Cortex of kidney (tissue), 1 donor: ENCODE measurements around the gene RAB17.

Experiments used
- DNase-seq: peaks from one replicate; lab custom pipeline; 2025; lab: John Stamatoyannopoulos, UW

Gene RAB17, protein sequence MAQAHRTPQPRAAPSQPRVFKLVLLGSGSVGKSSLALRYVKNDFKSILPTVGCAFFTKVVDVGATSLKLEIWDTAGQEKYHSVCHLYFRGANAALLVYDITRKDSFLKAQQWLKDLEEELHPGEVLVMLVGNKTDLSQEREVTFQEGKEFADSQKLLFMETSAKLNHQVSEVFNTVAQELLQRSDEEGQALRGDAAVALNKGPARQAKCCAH

DNA sequence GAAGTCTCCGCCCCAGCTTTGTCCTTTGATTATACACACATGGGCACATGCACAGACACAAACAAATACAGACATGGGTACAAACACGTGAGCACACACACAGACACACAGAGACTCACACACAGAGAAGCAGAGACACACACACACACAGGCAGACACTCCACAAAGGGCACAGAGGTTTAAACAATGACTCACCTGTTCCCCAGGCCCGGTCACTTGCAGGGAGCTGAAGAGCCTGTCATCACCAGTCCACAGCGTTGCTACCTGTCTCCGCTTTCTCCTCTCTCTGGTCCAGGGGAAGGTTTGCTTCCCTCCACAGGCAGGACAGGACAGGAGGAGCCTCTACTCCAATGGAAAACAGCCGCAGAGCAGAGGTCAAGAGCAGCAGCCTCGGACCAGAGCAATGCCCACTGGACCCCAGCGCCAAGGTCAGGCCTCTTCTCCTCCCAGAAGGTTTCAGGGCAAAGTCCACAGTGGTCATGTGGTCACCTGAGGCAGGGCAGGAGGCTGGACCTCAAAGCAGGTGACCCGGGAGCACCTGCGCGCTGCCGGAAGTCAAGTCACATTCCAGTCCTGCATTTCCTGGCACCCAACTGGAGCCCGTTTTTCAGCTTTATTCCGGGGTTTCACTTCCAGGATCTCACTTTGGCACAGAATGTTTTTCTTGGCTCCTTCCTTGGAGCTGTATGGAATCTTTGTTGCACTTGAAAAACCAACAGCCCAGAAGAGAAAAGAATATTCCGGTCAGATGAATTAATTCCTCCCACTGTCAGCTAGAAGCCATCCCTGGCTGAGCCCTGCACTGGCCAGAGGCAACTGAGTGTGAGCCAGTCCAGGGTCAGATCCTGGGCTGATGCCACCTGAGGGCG is at the start of gene RAB17:
RAB17 (minus strand) TSS at position 463 of the 869 bp plus-strand sequence. CDS start 4,580 bp downstream, outside the sequence.
- DNase-seq = no peak

DNA sequence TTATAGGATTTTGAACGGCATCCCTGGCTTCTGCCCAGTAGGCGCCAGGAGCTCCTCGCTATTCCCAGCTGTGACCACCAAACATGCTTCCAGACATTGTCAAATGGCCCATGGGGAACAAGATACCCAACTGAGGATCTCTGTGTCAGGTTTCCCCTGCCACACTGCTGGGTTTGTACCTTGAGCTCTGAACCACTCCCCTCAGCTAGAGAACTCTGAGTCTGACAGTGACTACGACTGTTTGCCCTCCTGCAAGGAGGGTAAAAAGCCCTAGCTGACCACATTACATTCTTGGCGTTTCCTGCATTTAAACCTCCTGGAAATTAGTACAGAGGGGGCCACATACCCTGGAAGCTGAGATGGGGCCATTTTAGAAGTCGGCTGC is 49.3 kb upstream of the RAB17 start:
- DNase-seq = no peak

DNA sequence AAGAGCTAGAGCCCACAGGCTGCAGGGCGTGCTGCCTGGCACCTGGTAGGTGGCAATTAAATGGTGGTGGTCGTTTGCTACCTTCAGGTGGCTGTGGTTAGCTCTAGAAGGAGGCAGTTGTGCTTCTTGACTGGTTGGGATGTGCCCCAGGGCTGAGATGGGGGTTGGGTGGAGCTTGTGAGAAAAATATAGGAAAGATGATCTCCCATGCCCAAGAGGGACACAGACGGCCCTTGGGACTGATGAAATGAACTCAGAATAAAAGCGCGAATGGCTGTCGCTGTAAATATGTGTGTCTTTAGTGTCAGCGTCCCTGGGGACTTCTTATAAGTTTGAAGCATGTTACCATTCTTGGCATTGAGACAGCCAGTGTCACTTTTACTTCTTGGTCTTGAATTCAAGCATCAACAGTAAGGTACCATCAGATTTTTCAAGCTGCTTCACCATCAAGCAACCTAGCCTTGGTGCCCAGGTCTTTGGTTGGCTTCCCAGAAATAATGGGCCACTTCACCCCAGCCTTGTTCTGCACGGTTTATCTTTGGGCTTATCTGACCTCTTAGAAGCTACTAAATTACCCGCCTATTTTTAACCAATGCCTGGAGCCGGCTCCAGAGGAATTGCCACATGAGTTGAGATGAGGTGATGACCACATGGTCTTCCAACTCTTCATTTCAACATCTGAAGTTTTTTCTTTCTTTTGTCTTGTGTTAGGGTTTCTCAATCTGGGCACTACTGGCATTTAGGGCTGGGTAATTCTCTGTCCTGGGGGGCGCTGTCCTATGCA is 48.7 kb upstream of the RAB17 start:
- no peak for DNase-seq

DNA sequence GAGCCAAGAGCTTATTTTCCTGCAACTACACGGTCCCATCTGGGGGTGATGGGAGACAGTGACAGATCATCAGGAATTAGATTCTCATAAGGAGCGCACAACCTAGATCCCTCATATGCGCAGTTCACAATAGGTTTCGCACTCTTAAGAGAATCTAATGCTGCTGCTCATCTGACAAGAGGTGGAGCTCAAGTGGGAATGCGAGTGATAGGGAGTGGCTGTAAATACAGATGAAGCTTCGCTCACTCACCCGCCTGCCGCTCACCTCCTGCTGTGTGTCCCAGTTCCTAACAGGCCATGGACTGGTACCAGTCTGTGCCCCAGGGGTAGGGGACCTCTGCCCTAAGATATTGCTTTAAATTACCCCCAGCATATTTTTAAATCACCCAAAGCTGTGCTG is 47.6 kb upstream of the RAB17 start:
- no peak for DNase-seq

DNA sequence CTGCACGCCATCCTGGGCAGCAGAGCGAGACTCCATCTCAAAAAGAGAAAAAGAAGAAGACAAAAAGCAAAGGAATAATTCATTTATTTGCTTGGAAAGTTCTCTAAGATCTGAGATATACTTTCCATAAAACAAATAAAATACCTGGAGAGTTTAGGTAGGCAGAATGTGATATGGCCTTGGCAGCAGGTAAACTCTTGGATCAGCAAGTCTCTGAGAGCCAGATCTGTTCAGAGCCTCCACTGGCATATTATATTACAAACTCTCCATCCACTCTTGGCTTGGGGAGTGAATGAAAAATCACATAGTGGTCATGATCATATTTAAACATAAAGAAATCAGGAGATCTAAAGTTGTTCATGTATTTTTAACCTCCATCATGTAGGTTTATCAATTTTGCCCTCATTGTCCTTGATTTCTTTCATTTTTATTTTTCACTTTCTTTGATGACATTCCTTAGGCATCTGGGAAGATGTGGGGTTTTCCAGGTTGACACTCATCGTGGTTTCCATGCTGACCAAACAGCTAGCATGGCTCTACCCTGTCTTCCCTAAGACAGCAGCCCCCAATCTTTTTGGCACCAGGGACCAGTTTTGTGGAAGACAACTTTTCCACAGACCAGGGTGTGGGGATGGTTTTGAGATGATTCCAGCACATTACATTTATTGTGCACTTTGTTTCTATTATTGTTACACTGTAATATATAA is 47.0 kb upstream of the RAB17 start:
- no peak for DNase-seq

DNA sequence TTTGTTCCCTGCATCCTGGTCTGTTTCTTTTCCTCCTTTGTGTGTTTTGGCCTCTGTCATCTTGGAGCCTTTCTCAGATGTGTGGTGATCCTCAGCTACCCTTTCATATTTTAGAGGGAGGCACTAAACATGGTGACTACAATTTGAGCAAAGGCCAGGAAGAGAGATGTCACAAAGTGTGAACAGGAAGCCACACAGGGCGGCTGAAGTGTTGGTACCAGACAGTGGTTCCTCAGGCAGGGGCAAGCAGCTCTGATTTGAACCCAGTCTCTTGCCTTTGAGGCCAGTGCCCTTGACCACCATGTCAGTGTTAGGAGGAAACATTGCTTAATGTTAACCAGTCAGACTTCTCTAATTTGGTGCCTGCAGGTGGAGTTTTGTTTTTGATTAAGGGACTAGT is 46.0 kb upstream of the RAB17 start:
- no peak for DNase-seq

DNA sequence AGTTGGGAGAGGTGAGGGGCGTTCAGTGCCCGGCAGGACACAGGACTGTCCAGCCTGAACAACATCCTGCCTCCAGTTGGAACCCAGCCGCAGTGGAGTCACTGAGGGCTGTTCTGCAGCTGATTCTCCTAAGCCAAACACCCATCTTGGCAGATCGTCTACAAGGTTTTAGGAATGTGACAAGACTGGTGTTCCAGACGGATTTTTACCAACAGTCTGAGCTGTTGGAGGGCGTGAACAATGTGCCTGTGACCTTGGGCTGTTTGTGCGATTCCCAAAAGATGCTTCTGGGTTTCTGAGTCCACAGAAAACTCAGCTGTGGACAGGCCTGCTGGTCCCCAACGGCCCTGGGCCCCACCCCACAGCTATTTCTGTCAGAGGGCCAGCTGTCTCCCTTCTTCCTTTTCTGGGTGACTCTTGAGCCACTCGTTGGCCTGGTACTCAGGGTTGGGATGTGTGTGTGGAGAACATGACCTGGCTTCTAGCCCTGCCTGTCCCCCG is 42.6 kb upstream of the RAB17 start:
- DNase-seq = no peak

DNA sequence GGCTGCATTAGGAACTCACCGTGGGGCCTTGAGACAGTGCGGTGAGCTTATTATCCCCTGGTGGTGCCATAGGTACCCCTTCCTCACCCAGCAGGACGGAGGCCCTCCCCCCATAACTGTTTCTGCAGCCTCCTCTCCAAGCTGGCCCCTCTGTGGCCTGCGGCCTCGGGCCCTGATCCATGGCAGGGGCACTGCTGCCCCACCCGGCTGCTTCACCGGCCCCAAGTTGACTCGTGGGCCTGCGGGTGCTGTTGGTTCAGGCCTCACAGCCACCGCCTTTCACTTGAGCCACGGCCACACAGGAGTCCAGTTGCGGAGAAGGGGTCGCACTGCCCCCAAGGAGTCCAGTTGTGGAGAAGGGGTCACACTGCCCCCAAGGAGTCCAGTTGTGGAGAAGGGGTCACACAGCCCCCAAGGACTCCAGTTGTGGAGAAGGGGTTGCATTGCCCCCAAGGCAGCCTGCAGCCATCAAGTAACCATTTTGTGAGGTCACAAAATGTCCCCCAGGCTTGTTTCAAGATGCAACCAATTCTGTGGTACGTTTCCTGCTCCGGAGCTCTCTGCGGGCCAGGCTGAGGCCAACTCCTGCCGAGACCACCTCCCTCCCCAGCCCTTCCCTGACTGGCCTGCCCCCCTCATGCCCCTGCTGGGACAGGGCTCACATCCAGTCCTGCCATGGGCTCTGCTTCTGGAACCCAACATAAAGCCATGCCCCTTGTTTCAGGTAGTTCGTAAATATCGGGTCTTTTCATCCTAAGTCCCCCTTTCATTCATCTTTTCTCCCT is 41.5 kb upstream of the RAB17 start:
- no peak for DNase-seq

DNA sequence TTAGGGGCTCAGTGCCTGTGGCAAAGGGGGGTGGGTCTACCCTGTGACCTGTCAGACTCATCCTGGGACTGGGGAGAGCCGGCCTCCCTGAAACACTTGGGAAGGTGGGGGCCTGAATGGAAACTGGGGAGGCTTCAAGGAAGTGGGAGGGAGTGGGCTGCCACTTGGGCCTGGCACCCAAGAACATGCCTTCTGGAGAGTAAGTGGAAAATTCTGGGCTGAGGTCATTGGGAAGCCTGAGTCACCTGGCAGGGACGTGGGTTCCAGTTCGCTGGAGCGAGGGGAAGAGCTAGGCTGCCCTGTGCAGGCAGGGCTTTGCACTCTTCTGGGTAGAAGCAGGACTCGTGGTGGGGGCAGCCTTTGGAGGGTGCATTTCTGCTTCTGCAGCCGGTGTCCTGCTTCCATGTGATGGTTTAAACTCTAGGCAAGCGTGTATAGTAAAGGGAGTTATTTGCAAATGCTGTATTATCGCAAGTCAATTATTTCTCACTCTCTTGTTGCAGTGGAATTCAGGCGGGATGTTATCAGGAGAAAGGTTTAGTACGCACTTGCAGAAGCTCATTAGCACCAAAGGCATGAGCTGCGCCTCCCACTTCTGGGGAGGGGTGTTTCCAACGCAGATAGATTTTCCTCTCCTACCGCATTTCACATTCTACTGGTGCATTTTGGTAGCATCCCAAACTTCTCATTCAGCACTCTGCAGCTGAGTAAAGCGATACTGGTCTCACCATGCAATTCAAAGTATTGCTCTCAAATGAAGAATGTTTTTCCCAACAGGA is 40.7 kb upstream of the RAB17 start:
- DNase-seq = no peak

DNA sequence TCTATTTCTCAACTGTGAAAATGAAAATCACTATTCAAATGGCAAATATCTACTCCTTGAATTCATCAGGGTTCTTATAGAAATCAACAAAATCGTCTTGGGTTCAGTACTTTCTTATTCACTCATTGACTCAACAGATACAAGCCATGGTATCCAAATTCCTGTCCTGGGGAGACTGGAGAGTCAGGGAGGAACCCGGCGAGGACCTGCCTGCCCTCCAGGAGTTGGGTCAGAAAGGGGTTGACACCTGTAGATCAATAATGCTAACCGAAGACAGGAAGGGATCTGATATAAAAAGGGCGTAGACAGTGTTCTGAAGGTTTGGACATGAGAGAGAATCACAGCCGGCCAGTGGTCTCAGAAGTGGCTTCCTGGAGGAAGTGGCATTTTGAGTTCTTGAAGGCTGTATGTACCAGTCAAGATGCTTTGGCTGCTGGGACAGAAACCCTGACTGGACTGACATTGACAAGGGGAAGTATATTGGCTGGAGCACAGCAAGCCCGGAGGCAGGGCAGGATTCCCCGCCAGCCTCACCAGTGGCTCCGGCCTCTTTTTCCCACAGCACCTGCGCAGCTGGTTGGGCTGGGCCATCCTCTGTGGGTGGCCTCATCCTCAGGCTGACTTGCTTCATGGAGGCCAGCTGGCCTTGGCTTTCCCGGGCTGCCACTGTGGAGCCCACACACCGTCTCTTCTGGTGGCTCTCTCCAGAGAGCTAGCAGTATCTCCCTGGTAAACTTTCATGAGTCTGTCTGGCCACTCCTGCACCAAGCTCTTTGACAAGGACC is 39.9 kb upstream of the RAB17 start:
- DNase-seq = no peak

DNA sequence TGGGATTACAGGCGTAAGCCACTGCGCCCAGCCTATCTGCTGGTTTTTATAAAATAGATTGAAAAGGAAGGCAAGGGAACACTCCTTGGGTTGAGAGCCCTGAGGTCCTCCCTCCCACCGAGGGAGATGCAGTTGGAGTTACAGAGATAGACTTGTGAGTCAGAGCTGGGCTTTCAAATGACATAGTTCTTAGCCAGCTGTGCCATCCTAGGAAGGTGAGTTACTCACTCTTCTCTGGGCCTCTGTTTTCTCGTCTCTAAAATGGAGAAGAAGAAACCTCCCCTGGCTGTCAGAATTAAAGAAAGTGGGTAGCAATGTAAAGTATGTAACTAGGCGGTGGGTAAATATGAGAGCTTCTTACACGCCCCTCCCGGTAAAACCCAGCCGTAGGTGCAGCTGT is 39.2 kb upstream of the RAB17 start:
- DNase-seq = no peak

DNA sequence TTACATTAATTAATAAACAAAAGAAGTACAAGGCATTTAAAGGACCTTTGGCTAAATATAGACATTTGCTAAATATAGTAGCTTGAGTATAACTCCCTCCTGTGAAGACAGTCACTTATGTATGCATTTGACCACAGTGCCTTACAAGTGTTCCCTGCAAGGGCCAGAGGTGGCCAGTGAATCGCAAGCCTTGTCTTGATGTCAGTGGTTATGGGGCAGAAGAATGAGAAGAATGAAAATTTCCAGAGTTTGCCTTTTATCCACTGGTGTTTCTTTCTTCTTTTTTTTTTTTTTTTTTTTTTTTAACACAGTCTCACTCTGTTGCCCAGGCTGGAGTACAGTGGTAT is 38.6 kb upstream of the RAB17 start:
- DNase-seq = no peak

DNA sequence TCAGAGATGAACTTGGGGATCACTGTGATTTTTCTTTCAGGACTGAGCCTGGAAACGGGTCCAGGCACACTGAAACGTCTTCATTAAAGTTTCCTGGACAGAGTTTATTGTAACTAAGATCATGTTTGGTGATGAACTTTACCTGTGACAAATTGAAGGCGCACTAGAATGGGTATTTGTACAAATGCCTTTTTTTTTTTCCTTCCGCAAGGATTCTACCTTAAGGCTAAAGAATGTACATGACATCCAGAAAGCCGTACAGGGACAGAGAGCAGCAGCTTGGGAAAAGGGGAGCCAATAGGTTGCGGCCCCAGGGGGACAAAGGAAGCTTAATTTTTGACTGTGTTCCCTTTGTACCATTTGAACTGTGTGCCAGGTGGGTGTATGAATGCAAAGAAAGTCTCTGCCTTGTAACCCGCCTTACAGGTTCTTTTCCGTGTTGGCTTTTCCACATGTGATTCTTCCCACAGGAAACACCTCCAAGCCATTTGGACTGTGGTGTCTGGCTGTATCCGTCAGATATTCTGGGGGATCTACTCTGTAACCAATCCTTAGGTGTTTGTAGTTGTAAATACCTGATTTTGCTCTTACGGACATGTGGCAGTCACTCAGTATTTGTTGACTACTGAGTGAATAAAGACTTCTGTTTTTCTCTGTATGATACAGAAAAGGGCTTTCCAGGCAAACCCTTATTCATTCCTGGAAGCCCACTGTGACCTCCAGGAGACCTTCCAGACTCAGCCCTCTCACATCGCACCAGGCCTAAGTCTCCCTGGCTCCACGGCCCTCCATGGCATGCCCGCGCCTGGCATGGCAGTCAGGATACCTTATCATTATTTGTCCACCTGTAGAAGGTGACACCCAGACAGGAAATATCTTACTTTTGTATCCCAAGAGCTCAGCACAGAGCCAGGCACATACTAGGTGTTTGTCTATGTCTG is 38.0 kb upstream of the RAB17 start:
- no peak for DNase-seq

DNA sequence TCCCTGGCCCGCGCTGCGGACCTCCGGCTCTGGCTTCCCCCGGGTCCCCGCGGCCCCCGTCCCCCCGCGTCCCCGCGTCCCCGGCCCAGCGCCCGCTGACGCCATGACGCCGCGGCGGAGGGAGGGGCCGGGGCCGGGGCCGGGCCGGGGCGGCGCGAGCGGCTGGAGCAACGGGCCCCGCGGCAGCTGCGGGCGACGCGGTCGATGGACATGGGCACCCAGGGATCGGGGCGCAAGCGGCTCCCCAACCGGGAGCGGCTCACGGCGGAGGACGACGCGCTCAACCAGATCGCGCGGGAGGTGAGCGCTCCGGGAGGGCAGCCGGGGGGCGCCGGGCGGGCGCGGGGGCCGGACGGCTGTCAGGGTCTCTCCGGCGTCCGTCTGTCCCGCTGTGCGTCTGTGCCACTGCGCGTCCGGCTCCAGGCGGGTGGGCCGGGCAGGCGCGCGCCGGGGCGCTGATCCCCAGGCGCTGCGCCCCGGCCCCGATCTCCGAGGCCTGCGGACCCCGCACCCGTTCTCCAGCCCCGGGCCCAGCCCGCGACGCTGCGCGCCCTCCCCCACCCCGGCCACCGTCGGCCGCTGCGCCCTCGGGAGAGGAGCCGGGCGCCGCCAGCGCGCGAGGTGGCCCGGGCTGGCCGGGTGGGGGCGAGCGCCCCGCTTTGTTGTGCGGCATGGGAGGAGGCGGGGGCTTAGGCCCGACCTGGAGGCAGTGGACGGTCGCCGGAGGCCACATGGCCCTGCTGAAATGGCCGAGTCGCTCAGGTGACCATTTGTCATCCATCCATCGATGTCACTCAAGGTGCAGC is 37.1 kb upstream of the RAB17 start, which contains the start of gene LRRFIP1:
LRRFIP1 (plus strand) TSS at position 147 of the 806 bp plus-strand sequence; CDS start at position 205, 58 bp downstream.
- DNase-seq = no peak

DNA sequence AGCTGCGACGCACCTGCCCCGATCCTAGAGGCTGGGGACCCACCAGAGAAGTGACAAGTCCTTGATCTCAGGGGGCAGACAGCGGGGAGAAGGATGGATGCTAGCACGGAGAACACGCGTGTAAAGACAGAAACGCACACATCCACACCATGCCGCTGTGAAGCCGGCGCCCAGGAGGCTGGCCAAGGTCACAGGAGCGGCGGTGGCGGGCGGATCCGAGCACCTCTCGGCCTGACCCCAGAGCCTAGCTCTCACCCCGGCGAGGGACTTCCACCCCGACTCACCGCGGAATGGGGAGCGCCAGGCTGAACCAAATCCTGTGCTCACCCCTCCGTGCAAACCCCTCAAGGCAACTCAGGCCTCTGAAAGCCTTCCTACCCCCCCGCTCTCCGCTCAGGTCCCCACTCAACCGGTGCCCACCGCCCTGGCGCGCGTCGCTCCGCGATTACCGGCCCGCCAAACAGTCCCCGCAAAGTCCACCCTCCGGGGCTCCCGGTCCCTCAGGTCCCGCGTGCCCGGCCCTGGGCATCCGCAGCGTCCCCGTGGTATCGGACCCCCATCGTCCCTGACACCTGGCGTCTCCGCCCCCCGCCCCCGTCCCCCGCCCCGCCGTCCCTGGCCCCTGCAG is 36.4 kb upstream of the RAB17 start:
- no peak for DNase-seq

DNA sequence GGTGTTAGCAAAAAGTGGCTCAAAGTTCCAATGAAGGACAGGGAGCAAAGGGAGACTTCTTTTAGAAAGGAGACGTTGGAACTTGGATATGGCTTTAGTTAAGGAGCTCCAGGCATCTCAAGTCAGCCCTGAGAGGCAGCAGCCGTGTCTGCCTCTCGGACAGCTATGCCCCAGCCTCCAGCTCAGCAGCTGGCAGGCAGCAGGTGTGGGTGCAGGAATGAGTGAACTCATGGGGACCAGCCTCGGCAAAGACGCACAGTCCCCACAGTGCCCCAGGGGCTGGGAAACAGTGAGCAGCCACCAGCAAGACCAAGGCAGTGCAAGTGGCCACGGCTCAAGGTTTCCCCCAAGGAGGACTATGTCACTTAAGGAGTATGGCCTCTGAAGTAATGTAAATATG is 35.2 kb upstream of the RAB17 start:
- no peak for DNase-seq

DNA sequence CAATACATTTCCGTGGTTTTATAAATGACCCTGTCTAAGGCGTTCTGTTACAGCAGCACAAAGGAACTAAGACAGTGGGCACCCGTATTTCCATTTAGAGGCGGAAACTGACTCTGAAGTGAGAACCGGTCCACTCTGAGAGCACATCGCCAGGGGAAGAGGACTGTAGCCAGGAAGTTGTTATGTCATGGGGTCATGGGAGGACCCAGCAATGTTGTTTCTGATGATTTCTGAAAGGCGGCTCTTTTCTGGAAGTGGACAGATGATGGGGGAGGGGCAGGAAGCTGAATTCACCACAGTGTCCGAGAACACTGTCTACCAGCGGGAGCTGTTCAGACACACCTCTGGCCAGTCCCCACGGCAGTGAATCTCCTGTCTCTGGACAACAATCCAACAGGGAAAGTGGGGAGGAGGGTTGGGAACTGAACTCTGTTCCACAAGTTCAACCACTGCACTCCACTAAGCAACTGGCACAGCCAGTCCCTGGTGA is 34.7 kb upstream of the RAB17 start:
- DNase-seq = no peak
